Measurements from ENCODE around the gene CUTA.
"Not testable (repeated sequence)": the region's sequence is repeated elsewhere in the genome, so short reads cannot be mapped to it uniquely, and the experiment has no call there.

CUTA gene

GRCh38 chr6:33367715-33368025 is 50.2 kb downstream of the CUTA start:
- DNase-seq (ENCODE audit: low read depth): not testable (repeated sequence)

DNA sequence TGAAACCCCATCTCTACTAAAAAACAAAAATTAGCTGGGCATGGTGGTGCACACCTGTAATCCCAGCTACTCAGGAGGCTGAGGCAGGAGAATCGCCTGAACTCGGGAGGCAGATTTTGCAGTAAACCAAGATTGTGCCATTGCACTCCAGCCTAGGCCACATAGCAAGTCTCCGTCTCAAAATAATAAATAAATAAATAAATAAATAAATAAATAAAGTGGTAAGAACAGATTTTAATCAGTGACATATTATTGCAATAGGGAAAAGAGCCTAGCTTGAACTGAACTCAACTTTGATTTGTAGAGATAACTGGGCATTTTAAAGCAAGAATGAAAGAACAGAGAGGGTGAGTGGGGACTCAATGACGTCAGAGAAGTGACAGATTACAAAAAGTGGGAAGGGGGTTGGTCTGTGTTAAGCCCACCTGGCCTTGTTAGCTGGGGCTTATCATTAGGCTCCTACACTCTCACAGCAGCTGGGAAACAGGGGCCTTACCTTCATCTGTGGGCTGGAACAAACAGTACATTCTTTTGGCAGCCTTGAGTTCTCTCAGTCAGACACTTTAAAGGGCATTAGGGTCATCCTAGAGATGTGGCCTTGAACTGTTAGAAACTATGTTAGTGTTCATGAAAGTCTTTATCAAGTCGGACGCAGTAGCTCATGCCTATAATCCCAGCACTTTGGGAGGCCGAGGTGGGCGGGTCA is 50.7 kb downstream of the CUTA start:
- no peak for DNase-seq (ENCODE audit: low read depth)

All from fibroblast of the conjunctiva (primary cell).